AML-193 (cell line): Measurements from ENCODE around the gene NRSN2.
"Not testable (repeated sequence)": the region's sequence is repeated elsewhere in the genome, so short reads cannot be mapped to it uniquely, and the experiment has no call there.

Source experiments
- DNase-seq, 2 experiments: peaks; one replicate each; lab custom pipeline; 2025; lab: John Stamatoyannopoulos, UW

Gene NRSN2

GRCh38 chr20:375265-375889 lies 28.5 kb downstream of the NRSN2 start:
- DNase-seq, result no peak

DNA sequence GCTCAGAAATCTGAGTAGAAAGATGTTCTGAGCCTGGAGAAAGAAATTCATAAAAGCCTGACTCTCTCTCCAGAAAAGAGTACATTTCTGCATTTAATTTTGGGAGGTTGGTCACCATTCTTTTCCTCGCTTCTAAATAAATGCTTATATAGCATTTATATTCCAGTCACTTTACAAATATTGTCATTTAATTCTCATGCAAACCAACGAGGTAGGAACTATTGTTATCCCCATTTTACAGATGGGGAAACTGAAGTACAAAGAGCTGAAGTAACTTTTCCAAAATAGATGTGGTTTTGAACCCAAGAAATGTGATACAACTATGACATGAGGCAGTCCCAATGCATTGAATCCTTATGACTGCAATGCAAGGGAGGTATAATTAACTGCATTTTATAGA lies 29.2 kb downstream of the NRSN2 start:
- DNase-seq, result no peak

GRCh38 chr20:376750-377149 lies 29.8 kb downstream of the NRSN2 start:
- DNase-seq, result no peak

GRCh38 chr20:377578-377977 lies 30.7 kb downstream of the NRSN2 start:
- DNase-seq, result not testable (repeated sequence)

GRCh38 chr20:378961-379336 lies 32.0 kb downstream of the NRSN2 start:
- DNase-seq, result no peak

- DNase-seq, result peak; percentile 8 to 62
Measured at GRCh38 chr20:380763-381580, 34.1 kb downstream of the NRSN2 start.

GRCh38 chr20:381581-382290 lies 34.8 kb downstream of the NRSN2 start:
- peak; percentile 62 to 72 for DNase-seq

DNA sequence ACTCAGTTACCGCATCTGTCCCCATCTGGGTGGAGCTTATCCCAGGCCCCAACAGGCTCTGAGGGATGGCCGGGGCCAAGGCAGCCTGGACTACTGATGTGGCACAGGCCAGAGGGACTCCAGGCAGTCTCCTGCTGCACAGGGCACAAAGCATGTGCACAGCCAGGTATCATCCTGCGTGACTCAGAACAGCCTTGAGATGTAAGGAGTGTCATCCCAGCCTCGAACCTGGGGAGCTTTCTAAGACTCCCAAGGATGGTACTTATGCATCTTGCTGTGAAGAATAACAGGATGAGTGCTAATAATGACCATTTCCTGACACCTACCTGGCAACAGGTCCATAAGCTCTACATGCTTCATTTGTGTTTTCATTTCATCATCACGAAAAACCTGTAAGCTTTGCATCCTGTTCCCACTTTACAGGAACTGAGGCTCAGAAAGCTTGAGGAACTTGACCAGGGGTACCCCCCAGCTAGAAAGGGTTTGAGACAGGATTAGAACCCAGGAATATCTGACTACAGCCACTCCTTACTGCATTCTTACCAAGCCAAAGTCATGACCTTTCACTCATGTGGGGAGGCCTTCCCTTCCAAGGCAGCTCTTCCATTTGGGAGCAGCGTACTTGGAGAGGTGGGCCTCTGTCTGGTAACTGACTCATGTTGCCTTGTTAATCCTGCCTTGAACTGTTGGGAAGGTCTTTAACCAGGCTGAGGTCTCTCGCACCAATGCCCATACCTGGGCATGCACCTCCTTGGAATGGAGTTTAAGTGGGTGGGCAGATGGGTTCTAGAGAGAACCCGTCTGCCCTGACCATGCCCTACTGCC lies 35.6 kb downstream of the NRSN2 start:
- no peak for DNase-seq

- no peak for DNase-seq
Measured at GRCh38 chr20:383889-384288, 37.0 kb downstream of the NRSN2 start.

DNA sequence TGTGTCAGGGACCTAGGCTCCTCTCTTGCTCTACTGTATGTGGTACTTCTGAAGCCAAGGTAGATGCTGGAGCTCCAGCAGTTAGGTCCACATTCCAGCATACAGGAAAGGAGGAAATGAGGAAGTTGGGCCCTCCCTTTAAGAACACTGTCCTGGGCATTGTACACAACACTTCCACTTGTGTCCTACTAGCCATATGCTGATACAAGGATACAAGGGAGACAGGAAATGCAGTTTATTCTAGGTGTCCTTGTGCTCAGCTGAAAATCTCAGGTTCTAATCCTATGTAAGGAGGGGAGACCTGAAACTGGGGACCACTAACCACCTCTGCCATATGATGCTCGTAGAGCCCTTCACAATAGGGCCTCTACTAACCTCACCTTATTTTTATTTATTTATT lies 37.8 kb downstream of the NRSN2 start:
- DNase-seq, result no peak

- no peak for DNase-seq
Measured at GRCh38 chr20:385448-385847, 38.5 kb downstream of the NRSN2 start.

DNA sequence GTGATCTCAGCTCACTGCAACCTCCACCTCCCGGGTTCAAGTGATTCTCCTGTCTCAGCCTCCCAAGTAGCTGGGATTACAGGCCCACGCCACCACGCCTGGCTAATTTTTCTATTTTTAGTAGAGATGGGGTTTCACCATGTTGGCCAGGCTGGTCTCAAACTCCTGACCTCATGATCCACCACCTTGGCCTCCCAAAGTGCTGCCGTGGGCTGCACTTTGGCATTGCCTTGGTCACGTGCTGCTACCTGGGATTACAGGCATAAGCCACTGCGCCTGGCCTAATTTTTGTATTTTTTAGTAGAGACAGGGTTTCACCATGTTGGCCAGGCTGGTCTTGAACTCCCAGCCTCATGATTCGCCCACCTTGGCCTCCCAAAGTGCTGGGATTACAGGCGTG lies 39.7 kb downstream of the NRSN2 start:
- not testable (repeated sequence) for DNase-seq

- DNase-seq, result no peak
Measured at GRCh38 chr20:387520-387919, 40.6 kb downstream of the NRSN2 start.

DNA sequence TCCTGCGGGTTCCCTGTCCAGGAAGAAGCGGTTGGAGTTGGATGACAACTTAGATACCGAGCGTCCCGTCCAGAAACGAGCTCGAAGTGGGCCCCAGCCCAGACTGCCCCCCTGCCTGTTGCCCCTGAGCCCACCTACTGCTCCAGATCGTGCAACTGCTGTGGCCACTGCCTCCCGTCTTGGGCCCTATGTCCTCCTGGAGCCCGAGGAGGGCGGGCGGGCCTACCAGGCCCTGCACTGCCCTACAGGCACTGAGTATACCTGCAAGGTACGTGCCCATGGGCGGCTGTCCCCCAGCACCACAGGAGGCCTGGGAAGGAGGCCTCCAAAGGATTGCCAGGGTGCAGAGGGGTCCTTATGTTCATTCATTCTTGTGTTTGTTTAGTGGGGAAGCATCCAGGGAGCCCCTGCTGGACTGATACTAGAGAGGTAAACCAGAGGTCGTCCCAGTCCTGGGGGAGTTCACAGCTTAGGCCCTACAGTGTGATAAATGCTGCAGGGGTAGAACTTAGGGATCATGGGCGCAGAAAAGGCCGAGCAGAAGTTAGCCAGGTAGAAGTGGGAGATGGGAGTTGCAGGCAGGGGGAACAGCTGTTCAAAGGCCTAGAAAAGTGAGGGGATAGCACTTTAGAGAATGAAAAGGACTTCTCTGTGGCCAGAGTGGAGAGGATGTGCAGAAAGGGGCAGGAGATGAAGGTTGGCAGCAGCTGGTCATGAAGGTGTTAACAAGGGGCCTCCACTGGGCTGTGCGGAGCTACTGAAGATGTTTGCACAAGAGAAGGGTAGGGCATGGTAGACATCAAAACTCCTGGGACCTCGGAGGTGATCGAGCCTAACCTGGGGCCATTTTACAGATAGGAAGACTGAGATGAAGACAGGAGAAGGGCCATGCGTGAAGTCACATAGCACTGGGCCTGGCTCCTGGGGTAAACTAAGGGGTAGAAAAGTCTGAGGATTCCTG lies 41.4 kb downstream of the NRSN2 start:
- no peak for DNase-seq

- DNase-seq, result no peak
Measured at GRCh38 chr20:389220-389619, 42.3 kb downstream of the NRSN2 start.

DNA sequence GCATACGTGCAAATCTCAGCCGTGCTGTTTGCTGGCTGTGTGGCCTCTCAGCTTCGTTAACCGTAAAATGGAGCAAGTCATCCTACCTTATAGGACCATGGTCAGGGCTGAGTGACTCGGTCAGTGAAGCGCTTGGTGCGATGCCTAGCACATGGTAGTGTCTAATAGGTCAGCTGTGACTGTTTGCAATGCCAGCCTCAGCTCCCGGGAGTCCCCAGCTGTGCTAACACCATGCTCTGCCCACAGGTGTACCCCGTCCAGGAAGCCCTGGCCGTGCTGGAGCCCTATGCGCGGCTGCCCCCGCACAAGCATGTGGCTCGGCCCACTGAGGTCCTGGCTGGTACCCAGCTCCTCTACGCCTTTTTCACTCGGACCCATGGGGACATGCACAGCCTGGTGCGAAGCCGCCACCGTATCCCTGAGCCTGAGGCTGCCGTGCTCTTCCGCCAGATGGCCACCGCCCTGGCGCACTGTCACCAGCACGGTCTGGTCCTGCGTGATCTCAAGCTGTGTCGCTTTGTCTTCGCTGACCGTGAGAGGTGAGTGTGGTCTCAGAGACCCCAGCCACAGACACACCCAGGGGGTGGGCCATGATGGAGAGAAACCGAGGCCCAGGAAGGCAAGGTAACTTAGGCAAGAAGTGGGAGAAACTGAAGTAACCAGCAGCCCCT lies 44.3 kb downstream of the NRSN2 start:
- no peak for DNase-seq

DNA sequence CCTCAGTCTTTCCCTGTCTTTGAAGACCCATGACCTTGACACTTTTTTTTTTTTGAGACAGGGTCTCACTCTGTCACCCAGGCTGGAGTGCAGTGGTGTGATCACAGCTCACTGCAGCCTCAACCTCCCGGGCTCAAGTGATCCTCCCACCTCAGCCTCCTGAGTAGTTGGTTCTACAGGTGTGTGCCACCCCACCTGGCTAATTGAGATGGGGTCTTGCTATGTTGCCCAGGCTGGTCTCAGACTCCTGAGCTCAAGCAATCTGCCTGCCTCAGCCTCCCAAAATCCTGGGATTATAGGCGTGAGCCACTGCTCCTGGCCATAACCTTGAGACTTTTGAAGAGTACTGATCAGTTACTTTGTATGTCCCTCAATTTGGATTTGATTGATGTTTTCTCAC lies 46.4 kb downstream of the NRSN2 start:
- DNase-seq, result not testable (repeated sequence)

- DNase-seq, result no peak
Measured at GRCh38 chr20:396252-396618, 49.3 kb downstream of the NRSN2 start.

DNA sequence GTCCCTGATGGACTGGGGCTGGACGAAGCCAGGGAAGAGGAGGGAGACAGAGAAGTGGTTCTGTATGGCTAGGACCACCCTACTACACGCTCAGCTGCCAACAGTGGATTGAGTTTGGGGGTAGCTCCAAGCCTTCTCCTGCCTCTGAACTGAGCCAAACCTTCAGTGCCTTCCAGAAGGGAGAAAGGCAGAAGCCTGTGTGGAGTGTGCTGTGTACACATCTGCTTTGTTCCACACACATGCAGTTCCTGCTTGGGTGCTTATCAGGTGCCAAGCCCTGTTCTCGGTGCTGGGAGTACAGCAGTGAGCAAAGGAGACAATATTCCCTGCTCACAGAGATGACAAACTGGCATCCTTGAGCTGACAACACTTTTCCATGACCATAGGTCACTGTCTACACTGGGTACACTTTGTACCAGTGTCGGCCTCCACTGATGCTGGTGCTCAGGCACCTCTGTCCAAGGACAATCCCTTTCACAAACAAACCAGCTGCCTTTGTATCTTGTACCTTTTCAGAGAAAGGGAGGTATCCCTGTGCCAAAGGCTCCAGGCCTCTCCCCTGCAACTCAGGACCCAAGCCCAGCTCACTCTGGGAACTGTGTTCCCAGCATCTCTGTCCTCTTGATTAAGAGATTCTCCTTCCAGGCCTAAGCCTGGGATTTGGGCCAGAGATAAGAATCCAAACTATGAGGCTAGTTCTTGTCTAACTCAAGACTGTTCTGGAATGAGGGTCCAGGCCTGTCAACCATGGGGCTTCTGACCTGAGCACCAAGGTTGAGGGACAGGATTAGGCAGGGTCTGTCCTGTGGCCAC lies 49.9 kb downstream of the NRSN2 start:
- DNase-seq, result no peak
